NB4 (cell line): ENCODE measurements around the gene SMIM38.

Source experiments
- POLR2A ChIP-seq: IDR thresholded peaks from 2 replicates; pipeline ENCODE4 v1.6.1; 2011; ENCODE audit warnings: mild to moderate bottlenecking; ENCODE audit not compliant: insufficient read length; ENCODE audit errors: extremely low read depth
- TF ChIP-seq, protein P1 (sequence below): IDR thresholded peaks from one replicate; pipeline ENCODE4 v1.5.1; 2012; ENCODE audit warnings: low read depth, low read length

DNA sequence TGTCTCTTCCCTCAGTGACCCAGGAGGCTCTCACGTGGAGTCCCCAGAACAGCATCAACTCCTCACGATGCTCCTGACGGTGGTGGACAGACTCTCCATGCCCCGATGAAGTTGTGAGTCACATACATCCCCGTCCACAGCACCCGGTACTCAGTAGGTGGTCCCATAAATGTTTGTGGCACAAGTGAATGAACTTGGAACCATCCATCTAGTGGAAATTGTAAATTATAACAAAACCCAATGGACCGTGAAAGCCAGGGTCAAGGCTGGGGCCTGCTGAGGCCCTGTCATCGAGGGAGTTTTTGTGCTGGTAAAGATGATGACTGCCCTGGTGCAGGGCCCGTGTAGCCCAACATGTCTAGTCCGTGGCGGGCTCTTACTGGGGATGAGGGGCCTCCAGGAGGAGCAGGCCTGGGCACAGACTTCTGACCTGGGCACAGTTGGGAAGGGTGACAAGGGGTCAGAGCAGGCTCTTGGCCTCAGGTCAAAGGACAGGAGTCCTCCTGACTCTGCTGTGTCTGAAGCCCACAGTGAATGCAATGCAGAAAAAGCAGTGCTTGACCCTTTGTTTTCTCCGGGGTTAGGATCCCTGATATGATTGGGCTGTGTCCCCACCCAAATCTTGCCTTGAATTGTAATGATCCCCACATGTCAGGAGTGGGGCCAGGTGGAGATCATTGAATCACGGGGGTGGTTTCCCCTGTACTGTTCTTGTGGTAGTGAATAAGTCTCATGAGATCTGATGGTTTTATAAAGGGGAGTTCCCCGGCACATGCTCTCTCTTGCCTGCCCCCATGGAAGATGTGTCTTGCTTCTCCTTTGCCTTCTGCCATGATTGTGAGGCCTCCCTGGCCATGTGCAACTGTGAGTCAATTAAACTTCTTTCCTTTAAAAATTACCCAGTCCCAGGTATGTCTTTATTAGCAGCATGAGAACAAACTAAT is 20.0 kb upstream of the SMIM38 start:
- TF ChIP-seq, protein P1, sequence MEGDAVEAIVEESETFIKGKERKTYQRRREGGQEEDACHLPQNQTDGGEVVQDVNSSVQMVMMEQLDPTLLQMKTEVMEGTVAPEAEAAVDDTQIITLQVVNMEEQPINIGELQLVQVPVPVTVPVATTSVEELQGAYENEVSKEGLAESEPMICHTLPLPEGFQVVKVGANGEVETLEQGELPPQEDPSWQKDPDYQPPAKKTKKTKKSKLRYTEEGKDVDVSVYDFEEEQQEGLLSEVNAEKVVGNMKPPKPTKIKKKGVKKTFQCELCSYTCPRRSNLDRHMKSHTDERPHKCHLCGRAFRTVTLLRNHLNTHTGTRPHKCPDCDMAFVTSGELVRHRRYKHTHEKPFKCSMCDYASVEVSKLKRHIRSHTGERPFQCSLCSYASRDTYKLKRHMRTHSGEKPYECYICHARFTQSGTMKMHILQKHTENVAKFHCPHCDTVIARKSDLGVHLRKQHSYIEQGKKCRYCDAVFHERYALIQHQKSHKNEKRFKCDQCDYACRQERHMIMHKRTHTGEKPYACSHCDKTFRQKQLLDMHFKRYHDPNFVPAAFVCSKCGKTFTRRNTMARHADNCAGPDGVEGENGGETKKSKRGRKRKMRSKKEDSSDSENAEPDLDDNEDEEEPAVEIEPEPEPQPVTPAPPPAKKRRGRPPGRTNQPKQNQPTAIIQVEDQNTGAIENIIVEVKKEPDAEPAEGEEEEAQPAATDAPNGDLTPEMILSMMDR: no peak
- TF ChIP-seq POLR2A: no peak
